ENCODE results near the gene CHSY3.

The CHSY3 gene

DNA sequence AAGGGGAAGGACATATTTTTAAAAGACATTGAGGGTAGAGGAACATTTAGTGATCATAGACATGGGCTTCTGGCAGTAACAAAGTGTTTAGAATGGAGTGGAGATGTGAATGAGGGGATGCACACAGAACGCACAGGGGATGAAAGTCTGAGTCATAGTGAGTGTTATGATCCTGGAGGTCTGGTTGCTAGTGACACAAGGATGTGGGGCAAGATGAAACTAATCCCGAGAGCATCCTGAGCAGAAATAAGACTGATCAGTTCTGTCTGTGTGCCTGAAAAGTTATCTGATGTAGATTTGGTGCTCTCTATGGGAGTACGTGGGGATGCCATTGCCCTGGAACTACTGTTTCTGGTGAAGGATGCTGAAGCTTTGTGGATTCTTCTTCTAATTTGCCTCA lies 141.1 kb downstream of the CHSY3 start:
- H3K79me2 ChIP-seq (ENCODE audit: insufficient read depth, low read length): no peaks in the 10 kb centered on the region
- H3K9me3 ChIP-seq (ENCODE audit: low read length): no peaks in the 10 kb centered on the region
- H3K36me3 ChIP-seq (ENCODE audit: insufficient read depth, low read length): no peaks in the 10 kb centered on the region
- H3K9ac ChIP-seq (ENCODE audit: low read length): no peak overlapping the region
- TF ChIP-seq, protein P1, sequence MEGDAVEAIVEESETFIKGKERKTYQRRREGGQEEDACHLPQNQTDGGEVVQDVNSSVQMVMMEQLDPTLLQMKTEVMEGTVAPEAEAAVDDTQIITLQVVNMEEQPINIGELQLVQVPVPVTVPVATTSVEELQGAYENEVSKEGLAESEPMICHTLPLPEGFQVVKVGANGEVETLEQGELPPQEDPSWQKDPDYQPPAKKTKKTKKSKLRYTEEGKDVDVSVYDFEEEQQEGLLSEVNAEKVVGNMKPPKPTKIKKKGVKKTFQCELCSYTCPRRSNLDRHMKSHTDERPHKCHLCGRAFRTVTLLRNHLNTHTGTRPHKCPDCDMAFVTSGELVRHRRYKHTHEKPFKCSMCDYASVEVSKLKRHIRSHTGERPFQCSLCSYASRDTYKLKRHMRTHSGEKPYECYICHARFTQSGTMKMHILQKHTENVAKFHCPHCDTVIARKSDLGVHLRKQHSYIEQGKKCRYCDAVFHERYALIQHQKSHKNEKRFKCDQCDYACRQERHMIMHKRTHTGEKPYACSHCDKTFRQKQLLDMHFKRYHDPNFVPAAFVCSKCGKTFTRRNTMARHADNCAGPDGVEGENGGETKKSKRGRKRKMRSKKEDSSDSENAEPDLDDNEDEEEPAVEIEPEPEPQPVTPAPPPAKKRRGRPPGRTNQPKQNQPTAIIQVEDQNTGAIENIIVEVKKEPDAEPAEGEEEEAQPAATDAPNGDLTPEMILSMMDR (IDR thresholded peaks at IDR 0.05; ENCODE audit: low read length): no peak
- TF ChIP-seq EZH2 (IDR thresholded peaks at IDR 0.05; ENCODE audit: borderline replicate concordance, low read length): no peak
- H3K27me3 ChIP-seq (ENCODE audit: insufficient read depth, low read length): no peaks in the 10 kb centered on the region
- no peaks in the 10 kb centered on the region for H3K9me2 ChIP-seq (ENCODE audit: low read depth, low read length)
- no peaks in the 10 kb centered on the region for H4K20me1 ChIP-seq (ENCODE audit: insufficient read depth, low read length)
- no peak overlapping the region for H3K4me2 ChIP-seq (ENCODE audit: low read length)
- H3F3A ChIP-seq (ENCODE audit: insufficient read depth, low read length): no peaks in the 10 kb centered on the region
- no peak overlapping the region for H3K27ac ChIP-seq (ENCODE audit: low read depth, low read length, poor library complexity, severe bottlenecking)
- H2AFZ ChIP-seq (ENCODE audit: low read length): no peak overlapping the region
- H3K4me1 ChIP-seq (ENCODE audit: insufficient read depth, low read length, severe bottlenecking): no peaks in the 10 kb centered on the region
- no peak overlapping the region for H3K4me3 ChIP-seq (ENCODE audit: low read depth, low read length, poor library complexity, severe bottlenecking)

DNA sequence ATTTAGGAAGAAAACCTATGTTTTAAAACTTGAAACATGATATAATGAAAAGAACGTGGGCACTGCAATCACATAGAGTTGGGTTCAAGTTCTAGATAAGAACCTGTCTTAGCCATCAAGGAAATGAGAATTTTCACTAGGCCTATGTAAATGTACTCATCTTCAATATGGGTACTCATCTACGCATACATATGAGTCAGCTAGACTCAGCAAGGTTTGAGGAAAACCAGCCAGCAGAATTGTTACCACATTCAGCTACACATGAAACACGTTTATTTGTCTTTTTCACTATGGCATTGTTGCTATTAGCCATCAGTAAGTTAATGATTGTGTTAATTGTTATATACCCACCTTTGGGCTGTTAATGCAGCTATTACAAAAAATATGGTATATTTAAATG lies 146.3 kb downstream of the CHSY3 start:
- Histone ChIP-seq H4K20me1 (ENCODE audit: insufficient read depth, low read length) (no peaks in the 10 kb centered on the region), H3K36me3 (ENCODE audit: insufficient read depth, low read length) (no peaks in the 10 kb centered on the region), H3K9me2 (ENCODE audit: low read depth, low read length) (no peaks in the 10 kb centered on the region), H3K4me1 (ENCODE audit: insufficient read depth, low read length, severe bottlenecking) (no peaks in the 10 kb centered on the region), H2AFZ (ENCODE audit: low read length) (no peak overlapping the region), H3K9ac (ENCODE audit: low read length) (no peak overlapping the region), H3K4me2 (ENCODE audit: low read length) (no peak overlapping the region), H3K9me3 (ENCODE audit: low read length) (no peaks in the 10 kb centered on the region), H3K27ac (ENCODE audit: low read depth, low read length, poor library complexity, severe bottlenecking) (no peak overlapping the region), H3K79me2 (ENCODE audit: insufficient read depth, low read length) (no peaks in the 10 kb centered on the region), H3K4me3 (ENCODE audit: low read depth, low read length, poor library complexity, severe bottlenecking) (no peak overlapping the region), H3F3A (ENCODE audit: insufficient read depth, low read length) (no peaks in the 10 kb centered on the region), H3K27me3 (ENCODE audit: insufficient read depth, low read length) (no peaks in the 10 kb centered on the region)
- TF ChIP-seq EZH2 (IDR thresholded peaks at IDR 0.05; ENCODE audit: borderline replicate concordance, low read length): no peak
- TF ChIP-seq, protein P1 (IDR thresholded peaks at IDR 0.05; ENCODE audit: low read length): no peak

DNA sequence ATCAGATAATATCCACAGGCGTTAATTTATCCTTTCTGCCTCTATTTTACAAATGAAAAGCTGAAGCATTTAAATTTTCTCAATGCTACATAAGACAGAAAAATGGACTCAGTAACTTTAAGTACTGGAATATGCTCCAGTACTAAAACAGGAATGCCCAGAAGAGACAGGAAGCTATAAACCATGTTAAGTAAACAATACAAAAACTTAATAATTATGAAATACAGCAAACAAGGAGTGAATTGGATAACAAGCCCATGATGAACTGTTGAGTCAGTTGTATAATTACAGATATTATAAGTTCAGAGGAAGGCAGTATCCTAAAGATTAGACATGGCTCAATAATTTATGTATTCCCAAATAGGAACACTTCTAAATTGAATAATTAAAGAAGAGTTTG lies 148.5 kb downstream of the CHSY3 start:
- TF ChIP-seq EZH2 (IDR thresholded peaks at IDR 0.05; ENCODE audit: borderline replicate concordance, low read length): no peak
- TF ChIP-seq, protein P1 (IDR thresholded peaks at IDR 0.05; ENCODE audit: low read length): no peak
- no peak overlapping the region for H3K4me3 ChIP-seq (ENCODE audit: low read depth, low read length, poor library complexity, severe bottlenecking)
- no peak overlapping the region for H3K27ac ChIP-seq (ENCODE audit: low read depth, low read length, poor library complexity, severe bottlenecking)
- H3K9me2 ChIP-seq (ENCODE audit: low read depth, low read length): no peaks in the 10 kb centered on the region
- H3K79me2 ChIP-seq (ENCODE audit: insufficient read depth, low read length): no peaks in the 10 kb centered on the region
- no peaks in the 10 kb centered on the region for H3K9me3 ChIP-seq (ENCODE audit: low read length)
- H3K36me3 ChIP-seq (ENCODE audit: insufficient read depth, low read length): no peaks in the 10 kb centered on the region
- no peaks in the 10 kb centered on the region for H3F3A ChIP-seq (ENCODE audit: insufficient read depth, low read length)
- H3K4me1 ChIP-seq (ENCODE audit: insufficient read depth, low read length, severe bottlenecking): no peaks in the 10 kb centered on the region
- no peak overlapping the region for H3K9ac ChIP-seq (ENCODE audit: low read length)
- no peaks in the 10 kb centered on the region for H4K20me1 ChIP-seq (ENCODE audit: insufficient read depth, low read length)
- no peak overlapping the region for H2AFZ ChIP-seq (ENCODE audit: low read length)
- no peak overlapping the region for H3K4me2 ChIP-seq (ENCODE audit: low read length)
- H3K27me3 ChIP-seq (ENCODE audit: insufficient read depth, low read length): no peaks in the 10 kb centered on the region

All from OCI-LY1 (cell line).